Osteoblast (primary cell): Measurements from ENCODE around the gene PHYHD1. TPM values are rescaled to one million over a fixed set of nuclear protein-coding genes. Genes with fewer than 3 reads are reported as not detected.
"Not testable (repeated sequence)": the region's sequence is repeated elsewhere in the genome, so short reads cannot be mapped to it uniquely, and the experiment has no call there.

Source experiments
- DNase-seq: peaks from one replicate; pipeline ENCODE4 v3.0.0; 2011; ENCODE audit warnings: low spot score, mixed read lengths; ENCODE audit not compliant: insufficient read length; ENCODE audit errors: missing footprints
- H2AFZ ChIP-seq: 2 replicates; pipeline ENCODE4 v1.6.0; 2011; ENCODE audit warnings: mild to moderate bottlenecking, low read length
- H3K27ac ChIP-seq: 2 replicates; pipeline ENCODE4 v1.5.1; 2011; ENCODE audit warnings: mild to moderate bottlenecking, low read depth, low read length, moderate library complexity
- H3K27me3 ChIP-seq: 2 replicates; pipeline ENCODE4 v1.6.0; 2012; ENCODE audit warnings: mild to moderate bottlenecking, control low read depth, inconsistent platforms, low read length, moderate library complexity; ENCODE audit not compliant: insufficient read depth
- H3K36me3 ChIP-seq: 2 replicates; pipeline ENCODE4 v1.5.1; 2011; ENCODE audit warnings: mild to moderate bottlenecking, low read length, control low read depth, moderate library complexity; ENCODE audit not compliant: insufficient read depth
- H3K4me1 ChIP-seq: 2 replicates; pipeline ENCODE4 v1.5.1; 2011; ENCODE audit warnings: mild to moderate bottlenecking, low read length, control low read depth, moderate library complexity; ENCODE audit not compliant: insufficient read depth
- H3K4me2 ChIP-seq: 2 replicates; pipeline ENCODE4 v1.6.0; 2011; ENCODE audit warnings: mild to moderate bottlenecking, low read length; ENCODE audit not compliant: insufficient read depth
- H3K4me3 ChIP-seq: fragments of 200-600 bp; sonication (generic); 3 replicates; pipeline ENCODE4 v1.5.1; 2012; ENCODE audit warnings: mild to moderate bottlenecking, low read length, inconsistent platforms; ENCODE audit not compliant: insufficient read depth
- H3K79me2 ChIP-seq: 2 replicates; pipeline ENCODE4 v1.6.0; 2012; ENCODE audit warnings: mild to moderate bottlenecking, low read length, control low read depth, inconsistent platforms; ENCODE audit not compliant: insufficient read depth
- H3K9me3 ChIP-seq: 2 replicates; pipeline ENCODE4 v1.5.1; 2011; ENCODE audit warnings: low read depth, low read length, control low read depth
- H4K20me1 ChIP-seq: 2 replicates; pipeline ENCODE4 v1.6.0; 2012; ENCODE audit warnings: mild to moderate bottlenecking, low read length, control low read depth; ENCODE audit not compliant: insufficient read depth
- CTCF ChIP-seq: IDR thresholded peaks from 2 replicates; pipeline ENCODE4 v1.5.1; 2011; ENCODE audit warnings: mild to moderate bottlenecking, low read depth, low read length, moderate library complexity; ENCODE audit errors: extremely low read depth
- total RNA-seq: library from RNA; depleted of rRNA; stranded (reverse); fragments of >200 nt; gene quantifications from 2 replicates; pipeline ENCODE4 v1.2.3, GENCODE V29; 2012

PHYHD1 gene
- total RNA-seq, 1 donor = 7.6 TPM

GRCh38 chr9:128940946-128941755 lies 20.4 kb downstream of the PHYHD1 start:
- no peak for TF ChIP-seq CTCF
- DNase-seq = no peak
- no peaks in the 10 kb centered on the region for H4K20me1 ChIP-seq
- no peaks in the 10 kb centered on the region for H3K27me3 ChIP-seq
- H3K4me2 ChIP-seq = no peak overlapping the region
- no peaks in the 10 kb centered on the region for H3K9me3 ChIP-seq
- H3K79me2 ChIP-seq = peaks cover 8% of the 10 kb centered on the region
- H3K4me1 ChIP-seq = no peaks in the 10 kb centered on the region
- H3K36me3 ChIP-seq = peaks cover 5% of the 10 kb centered on the region
- H3K4me3 ChIP-seq = no peak overlapping the region
- no peak overlapping the region for H3K27ac ChIP-seq
- no peak overlapping the region for H2AFZ ChIP-seq

- Histone ChIP-seq H2AFZ (no peak overlapping the region), H3K4me1 (peaks cover 8% of the 10 kb centered on the region)
- peak; percentile 86 for DNase-seq
Observed at GRCh38 chr9:128943832-128944620, 23.2 kb downstream of the PHYHD1 start.

GRCh38 chr9:128944966-128945365 lies 24.2 kb downstream of the PHYHD1 start:
- H4K20me1 ChIP-seq, H3K27me3 ChIP-seq, H3K4me3 ChIP-seq, H3K36me3 ChIP-seq, H3K27ac ChIP-seq, DNase-seq, H3K4me2 ChIP-seq, H3K9me3 ChIP-seq, H2AFZ ChIP-seq, H3K4me1 ChIP-seq: not testable (repeated sequence)
- H3K79me2 ChIP-seq = peaks cover 21% of the 10 kb centered on the region

More at GRCh38 chr9:128943832-128944620, 23.2 kb downstream of the PHYHD1 start:
- Histone ChIP-seq H3K4me3 (no peak overlapping the region), H3K9me3 (no peaks in the 10 kb centered on the region), H3K27me3 (no peaks in the 10 kb centered on the region), H3K27ac (no peak overlapping the region), H3K36me3 (peaks cover 5% of the 10 kb centered on the region), H3K79me2 (peaks cover 19% of the 10 kb centered on the region), H4K20me1 (peaks cover 3% of the 10 kb centered on the region), H3K4me2 (no peak overlapping the region)
- no peak for TF ChIP-seq CTCF

- no peak overlapping the region for H3K27ac ChIP-seq
- no peaks in the 10 kb centered on the region for H3K27me3 ChIP-seq
- peaks cover 3% of the 10 kb centered on the region for H4K20me1 ChIP-seq
- peaks cover 8% of the 10 kb centered on the region for H3K4me1 ChIP-seq
- peaks cover 21% of the 10 kb centered on the region for H3K79me2 ChIP-seq
- no peak for DNase-seq
- no peak overlapping the region for H2AFZ ChIP-seq
- TF ChIP-seq CTCF = no peak
- H3K4me2 ChIP-seq = no peak overlapping the region
- H3K36me3 ChIP-seq = peaks cover 15% of the 10 kb centered on the region
- H3K9me3 ChIP-seq = no peaks in the 10 kb centered on the region
- no peak overlapping the region for H3K4me3 ChIP-seq
Observed at GRCh38 chr9:128945798-128946501, 25.2 kb downstream of the PHYHD1 start.
